ENCODE measurements around the gene EXT2. TPM values are rescaled to one million over a fixed set of nuclear protein-coding genes. Genes with fewer than 3 reads are reported as not detected.

Gene EXT2
- total and polyA plus RNA-seq, 3 donors from 2014 or later, result 47.5 to 71.2 (median 60.9) TPM

DNA sequence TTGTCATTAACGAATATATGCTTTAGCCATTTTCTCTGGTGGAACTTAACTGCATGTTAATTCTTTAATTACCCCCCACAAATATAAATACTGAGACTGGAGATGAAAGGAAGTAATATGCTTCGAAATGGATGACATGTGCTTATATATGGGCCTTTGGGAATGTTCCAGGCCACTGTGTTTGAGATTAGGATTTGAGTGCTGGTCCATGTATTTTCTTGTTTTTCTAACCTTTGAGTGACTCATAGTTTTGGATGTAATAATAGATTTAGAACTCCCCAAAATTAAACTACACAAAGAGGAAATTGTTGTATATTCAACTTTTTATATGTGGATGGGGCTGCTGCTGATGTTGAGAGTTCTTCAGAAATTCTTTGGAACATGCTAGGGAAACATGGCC, 54.2 kb downstream of the EXT2 start:
- Histone ChIP-seq H3K27me3 (no peaks in the 10 kb centered on the region), H3K9me3 (no peaks in the 10 kb centered on the region), H3K4me3 (no peak overlapping the region), H3K4me1 (no peaks in the 10 kb centered on the region), H3K36me3 (ENCODE audit: low read depth, missing control alignments) (no peaks in the 10 kb centered on the region), H3K27ac (no peak overlapping the region)
- intact Hi-C loops (cut with DNase I; ENCODE audit: low total_unique reads), result no loop called here
- 75 to 83% methylated on average over 2 of the region's 2 CpGs for WGBS, 2 donors
- TF ChIP-seq POLR2A (IDR thresholded peaks at IDR 0.05), result no peak
- TF ChIP-seq, protein P1, sequence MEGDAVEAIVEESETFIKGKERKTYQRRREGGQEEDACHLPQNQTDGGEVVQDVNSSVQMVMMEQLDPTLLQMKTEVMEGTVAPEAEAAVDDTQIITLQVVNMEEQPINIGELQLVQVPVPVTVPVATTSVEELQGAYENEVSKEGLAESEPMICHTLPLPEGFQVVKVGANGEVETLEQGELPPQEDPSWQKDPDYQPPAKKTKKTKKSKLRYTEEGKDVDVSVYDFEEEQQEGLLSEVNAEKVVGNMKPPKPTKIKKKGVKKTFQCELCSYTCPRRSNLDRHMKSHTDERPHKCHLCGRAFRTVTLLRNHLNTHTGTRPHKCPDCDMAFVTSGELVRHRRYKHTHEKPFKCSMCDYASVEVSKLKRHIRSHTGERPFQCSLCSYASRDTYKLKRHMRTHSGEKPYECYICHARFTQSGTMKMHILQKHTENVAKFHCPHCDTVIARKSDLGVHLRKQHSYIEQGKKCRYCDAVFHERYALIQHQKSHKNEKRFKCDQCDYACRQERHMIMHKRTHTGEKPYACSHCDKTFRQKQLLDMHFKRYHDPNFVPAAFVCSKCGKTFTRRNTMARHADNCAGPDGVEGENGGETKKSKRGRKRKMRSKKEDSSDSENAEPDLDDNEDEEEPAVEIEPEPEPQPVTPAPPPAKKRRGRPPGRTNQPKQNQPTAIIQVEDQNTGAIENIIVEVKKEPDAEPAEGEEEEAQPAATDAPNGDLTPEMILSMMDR (IDR thresholded peaks at IDR 0.05), result no peak
- DNase-seq, result no peak

DNA sequence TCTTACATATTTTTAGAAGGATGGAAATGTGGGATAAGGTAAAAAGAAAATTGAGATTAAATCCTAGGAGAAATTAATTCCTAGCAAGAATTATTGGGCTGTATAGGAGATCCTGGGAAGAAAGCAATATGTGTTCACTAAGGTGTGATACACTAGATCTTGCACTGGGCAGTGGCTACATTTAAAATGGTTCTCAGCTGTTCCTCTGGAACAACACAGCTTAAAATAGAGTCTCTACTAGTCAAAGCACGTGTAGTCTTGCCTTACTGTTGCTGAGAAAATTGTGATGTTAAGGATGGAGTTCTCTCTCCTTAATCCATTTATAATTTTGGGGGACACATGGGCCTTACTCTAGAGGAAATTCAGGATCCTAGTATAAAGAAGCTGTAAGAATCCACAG, 54.9 kb downstream of the EXT2 start:
- Histone ChIP-seq H3K4me1 (no peaks in the 10 kb centered on the region), H3K9me3 (no peaks in the 10 kb centered on the region), H3K36me3 (ENCODE audit: low read depth, missing control alignments) (no peaks in the 10 kb centered on the region), H3K27me3 (no peaks in the 10 kb centered on the region), H3K27ac (no peak overlapping the region), H3K4me3 (no peak overlapping the region)
- 75 to 92% methylated on average over 1 of the region's 1 CpG for WGBS, 2 donors
- DNase-seq, result no peak
- TF ChIP-seq, protein P1 (IDR thresholded peaks at IDR 0.05), result no peak
- no peak for TF ChIP-seq POLR2A (IDR thresholded peaks at IDR 0.05)
- intact Hi-C loops (cut with DNase I; ENCODE audit: low total_unique reads), result no loop called here

DNA sequence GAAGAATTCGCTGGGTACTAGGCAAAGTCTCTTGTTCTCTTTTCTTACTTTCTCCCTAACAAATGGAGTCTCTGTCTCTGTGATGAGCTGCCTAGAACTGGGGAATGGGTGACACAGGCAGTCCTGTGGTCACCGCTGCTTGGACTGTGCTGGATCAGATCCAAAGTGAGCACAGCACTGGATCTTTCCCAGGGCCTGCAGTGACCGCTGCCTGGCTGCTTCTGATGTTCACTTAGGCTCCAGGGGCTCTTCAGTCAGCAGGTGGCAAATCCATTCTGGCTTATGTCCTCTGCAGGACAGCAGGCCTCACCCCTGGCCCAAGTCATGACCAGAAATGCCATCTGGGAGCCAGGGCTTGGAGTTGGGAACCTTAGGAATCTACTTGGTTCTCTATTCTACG, 61.5 kb downstream of the EXT2 start:
- Histone ChIP-seq H3K27me3 (no peaks in the 10 kb centered on the region), H3K36me3 (ENCODE audit: low read depth, missing control alignments) (no peaks in the 10 kb centered on the region), H3K27ac (no peak overlapping the region), H3K4me1 (no peaks in the 10 kb centered on the region), H3K9me3 (no peaks in the 10 kb centered on the region), H3K4me3 (no peak overlapping the region)
- 95 to 98% methylated on average over 4 of the region's 4 CpGs for WGBS, 2 donors
- DNase-seq, result no peak
- intact Hi-C loops (cut with DNase I; ENCODE audit: low total_unique reads), result no loop called here
- TF ChIP-seq, protein P1 (IDR thresholded peaks at IDR 0.05), result no peak
- no peak for TF ChIP-seq POLR2A (IDR thresholded peaks at IDR 0.05)

DNA sequence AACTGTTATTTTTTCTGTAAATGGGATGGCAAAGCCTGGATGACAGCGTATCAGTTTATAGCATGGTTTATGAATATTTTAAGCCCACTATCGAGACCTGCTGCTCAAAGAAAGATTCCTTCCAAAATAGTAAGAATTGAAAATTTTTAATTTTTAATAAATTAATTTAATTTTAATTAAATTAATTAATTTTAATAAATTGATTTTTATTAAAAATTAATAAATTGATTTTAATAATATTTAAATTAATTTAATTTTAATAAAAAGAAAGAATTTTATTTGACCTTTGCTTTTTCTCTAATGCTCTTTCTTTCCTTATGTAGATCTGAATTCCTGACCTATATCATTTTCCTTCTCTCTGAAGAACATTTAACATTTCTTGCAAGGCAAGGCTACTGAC, 62.9 kb downstream of the EXT2 start:
- Histone ChIP-seq H3K27ac (no peak overlapping the region), H3K27me3 (no peaks in the 10 kb centered on the region), H3K4me3 (no peak overlapping the region), H3K36me3 (ENCODE audit: low read depth, missing control alignments) (no peaks in the 10 kb centered on the region), H3K4me1 (no peaks in the 10 kb centered on the region), H3K9me3 (no peaks in the 10 kb centered on the region)
- no peak for TF ChIP-seq POLR2A (IDR thresholded peaks at IDR 0.05)
- TF ChIP-seq, protein P1 (IDR thresholded peaks at IDR 0.05), result no peak
- intact Hi-C loops (cut with DNase I; ENCODE audit: low total_unique reads), result no loop called here
- no peak for DNase-seq
- 96 to 99% methylated on average over 2 of the region's 2 CpGs for WGBS, 2 donors

DNA sequence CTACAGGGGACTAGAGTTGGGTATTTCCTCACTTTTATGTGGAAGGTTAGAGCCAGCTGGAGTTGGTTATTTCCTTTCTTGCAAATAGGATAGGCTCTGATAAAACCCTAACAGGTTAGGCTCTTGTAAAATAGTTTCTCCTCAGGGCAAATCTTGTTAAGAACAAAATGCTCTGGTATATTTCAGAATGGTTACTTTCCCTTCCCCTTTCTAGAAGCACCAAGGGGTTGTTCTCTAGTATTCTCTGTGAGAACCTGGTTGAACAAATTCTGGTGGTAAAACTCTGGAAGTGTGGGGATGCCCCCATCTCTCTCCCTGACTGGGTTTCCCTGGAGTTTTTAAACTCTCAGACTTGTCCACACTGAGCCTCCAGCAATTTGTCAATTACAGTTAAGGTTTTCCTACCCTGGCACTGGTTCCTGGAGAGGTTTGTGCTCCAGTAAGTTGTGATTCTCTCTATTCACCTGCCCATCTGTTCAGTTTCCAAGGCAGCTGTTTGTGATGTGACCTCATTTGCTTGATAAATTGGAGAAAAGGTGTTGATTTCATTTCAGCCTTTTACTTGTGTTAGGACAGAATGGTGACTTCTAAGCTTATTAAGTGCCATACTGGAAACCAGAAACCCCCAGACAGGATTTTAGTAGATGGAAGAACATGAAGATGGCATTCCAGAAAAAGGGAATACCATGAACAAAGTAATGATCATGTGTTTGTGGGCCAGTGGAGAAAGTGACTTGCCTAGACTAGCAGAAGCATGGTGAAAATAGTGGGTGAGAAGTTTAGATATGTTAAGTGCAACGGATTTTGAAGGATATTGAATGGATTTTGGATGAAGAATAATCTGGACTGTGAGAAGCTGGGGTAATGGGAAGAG, 64.6 kb downstream of the EXT2 start:
- WGBS, 2 donors, result 93 to 95% methylated on average over 1 of the region's 1 CpG
- H3K27me3 ChIP-seq, result no peaks in the 10 kb centered on the region
- no peaks in the 10 kb centered on the region for H3K9me3 ChIP-seq
- DNase-seq, result no peak
- TF ChIP-seq, protein P1 (IDR thresholded peaks at IDR 0.05), result no peak
- no peak for TF ChIP-seq POLR2A (IDR thresholded peaks at IDR 0.05)
- H3K36me3 ChIP-seq (ENCODE audit: low read depth, missing control alignments), result no peaks in the 10 kb centered on the region
- no peak overlapping the region for H3K27ac ChIP-seq
- no peak overlapping the region for H3K4me3 ChIP-seq
- H3K4me1 ChIP-seq, result no peaks in the 10 kb centered on the region
- intact Hi-C loops (cut with DNase I; ENCODE audit: low total_unique reads), result no loop called here

Data from testis (tissue), 3 donors.